Body of pancreas (tissue), 4 donors: ENCODE measurements around the gene GNB2. TPM values are rescaled to one million over a fixed set of nuclear protein-coding genes. Genes with fewer than 3 reads are reported as not detected.

Experiments used
- ATAC-seq: fragments of 150-250 bp; one replicate; pipeline ENCODE4 v1.9.1; 2016
- DNase-seq, 4 donors: peaks; one replicate each; pipeline ENCODE4 v3.0.0-alpha.2; 2019
- H3K27ac ChIP-seq, 4 donors: fragments of 200-600 bp; sonication (generic); 1 replicate in 3 of 4; 2 replicates in 1 of 4; pipeline versions ENCODE4 v1.5.1 to v1.6.1; 2016 to 2019; ENCODE audit warnings: mild to moderate bottlenecking in 1 of 4, mixed read lengths in 1 of 4, moderate library complexity in 1 of 4
- H3K27me3 ChIP-seq, 2 donors: fragments of 200-600 bp; sonication (generic); one replicate each; pipeline ENCODE4 v1.6.0; 2016; ENCODE audit warnings: mild to moderate bottlenecking in 1 of 2
- H3K36me3 ChIP-seq, 2 donors: fragments of 200-600 bp; sonication (generic); replicated peaks in 1 of 2; 2 replicates each; pipeline ENCODE4 v1.5.1; 2016; ENCODE audit warnings: low read depth in 2 of 2; ENCODE audit not compliant: insufficient read depth in 1 of 2
- H3K4me1 ChIP-seq: fragments of 200-600 bp; sonication (generic); one replicate; pipeline ENCODE4 v1.6.0; 2016
- H3K4me3 ChIP-seq, 2 donors: fragments of 200-600 bp; sonication (generic); 1 replicate in 1 of 2; 2 replicates in 1 of 2; pipeline ENCODE4 v1.5.1; 2016 to 2019
- H3K9me3 ChIP-seq, 3 donors: fragments of 200-600 bp; sonication (generic); 1 replicate in 2 of 3; 2 replicates in 1 of 3; pipeline ENCODE4 v1.5.1; 2016
- CTCF ChIP-seq, 7 experiments: fragments of 450-650 bp in 4 of 7; fragments of 200-600 bp in 3 of 7; sonication (generic) in 3 of 7; IDR thresholded peaks; one replicate each; pipeline ENCODE4 v1.5.1; 2016 to 2019; ENCODE audit warnings: antibody characterized with exemption in 7 of 7
- POLR2A ChIP-seq, 3 donors: fragments of 450-650 bp; IDR thresholded peaks; one replicate each; pipeline ENCODE4 v1.6.1; 2016; ENCODE audit warnings: antibody characterized with exemption in 3 of 3, mild to moderate bottlenecking in 2 of 3
- WGBS, 2 donors: methylation state at CpG; one replicate each; pipeline ENCODE4 v1.1.5; 2017; 5-methylcytosine and 5-hydroxymethylcytosine counted together
- intact Hi-C: fragments of 100-400 bp; cut with DNase I; formaldehyde crosslinking; loops from one replicate; pipeline ENCODE4 v1.15.1; 2023
- total RNA-seq, 2 donors: library from RNA; depleted of rRNA; stranded (reverse); fragments of >200 nt; gene quantifications; one replicate each; pipeline ENCODE4 v1.1.0, GENCODE V29; 2016

GNB2 gene
- total RNA-seq, 2 donors from 2014 or later = 106 to 123 TPM

GRCh38 chr7:100682228-100682741 lies 8.7 kb downstream of the GNB2 start:
- Histone ChIP-seq H3K9me3 (no peaks in the 10 kb centered on the region), H3K4me3 (no peak overlapping the region), H3K36me3 (peaks cover 26 to 64% of the 10 kb centered on the region in 2 donors), H3K4me1 (no peaks in the 10 kb centered on the region), H3K27ac (no peak overlapping the region), H3K27me3 (no peaks in the 10 kb centered on the region)
- intact Hi-C loops = loop anchor here (10.0 kb wide), 1 partner anchor 207 kb away; the partner anchor contains the start of gene TSC22D4
- DNase-seq (peak in 2 of 4 donors; percentile 15 to 16), ATAC-seq (no peak)
- 93% methylated on average over 24 of the region's 25 CpGs; no CpG with 5 or more reads in 1 of the 2 donors for WGBS, 2 donors
- TF ChIP-seq CTCF (IDR thresholded peaks at IDR 0.05) (no peak), POLR2A (IDR thresholded peaks at IDR 0.05) (no peak)

- DNase-seq (peak in 1 of 4 donors; percentile 16), ATAC-seq (no peak)
- 86 to 98% methylated on average over 11 to 28 of the region's 28 CpGs for WGBS, 2 donors
- peaks cover 18 to 66% of the 10 kb centered on the region in 2 donors for H3K36me3 ChIP-seq
- H3K9me3 ChIP-seq = no peaks in the 10 kb centered on the region
- peaks cover 4% of the 10 kb centered on the region for H3K4me1 ChIP-seq
- TF ChIP-seq POLR2A (IDR thresholded peaks at IDR 0.05) = no peak
- TF ChIP-seq CTCF (IDR thresholded peaks at IDR 0.05) = no peak
- intact Hi-C loops = loop anchor here (10.0 kb wide), 1 partner anchor 208 kb away; the partner anchor contains the start of gene TSC22D4
- no peak overlapping the region for H3K27ac ChIP-seq
- H3K4me3 ChIP-seq = no peak overlapping the region
- H3K27me3 ChIP-seq = no peaks in the 10 kb centered on the region
Observed at GRCh38 chr7:100682991-100683658, 9.6 kb downstream of the GNB2 start.

GRCh38 chr7:100683659-100684533 lies 10.4 kb downstream of the GNB2 start:
- H3K27ac ChIP-seq = no peak overlapping the region
- 90 to 91% methylated on average over 2 to 36 of the region's 37 CpGs for WGBS, 2 donors
- H3K4me1 ChIP-seq = peaks cover 12% of the 10 kb centered on the region
- no peaks in the 10 kb centered on the region for H3K9me3 ChIP-seq
- peaks cover 15 to 60% of the 10 kb centered on the region in 2 donors for H3K36me3 ChIP-seq
- no peak overlapping the region for H3K4me3 ChIP-seq
- DNase-seq = no peak
- H3K27me3 ChIP-seq = no peaks in the 10 kb centered on the region
- no peak for ATAC-seq
- TF ChIP-seq POLR2A (IDR thresholded peaks at IDR 0.05) (no peak), CTCF (IDR thresholded peaks at IDR 0.05) (no peak)
- intact Hi-C loops = loop anchor here (10.0 kb wide), 1 partner anchor 209 kb away; the partner anchor contains the start of gene TSC22D4

GRCh38 chr7:100684534-100685042 lies 11.0 kb downstream of the GNB2 start:
- Histone ChIP-seq H3K27ac (no peak overlapping the region), H3K4me3 (no peak overlapping the region), H3K9me3 (no peaks in the 10 kb centered on the region), H3K27me3 (no peaks in the 10 kb centered on the region), H3K36me3 (peaks cover 15 to 54% of the 10 kb centered on the region in 2 donors), H3K4me1 (peaks cover 16% of the 10 kb centered on the region)
- intact Hi-C loops = loop anchor here (10.0 kb wide), 1 partner anchor 210 kb away; the partner anchor contains the start of gene TSC22D4
- TF ChIP-seq CTCF (IDR thresholded peaks at IDR 0.05) = no peak
- no peak for TF ChIP-seq POLR2A (IDR thresholded peaks at IDR 0.05)
- DNase-seq (no peak), ATAC-seq (no peak)
- WGBS, 2 donors = 92 to 98% methylated on average over 12 to 16 of the region's 16 CpGs
